C4-2B (cell line): Measurements from ENCODE around the gene PRKAG3.

Source experiments
- ZFX ChIP-seq: fragments of 450-650 bp; IDR thresholded peaks from 2 replicates; pipeline ENCODE4 v1.6.1; 2017
- TF ChIP-seq, protein P1 (sequence below): fragments of 450-650 bp; conservative IDR thresholded peaks from 2 replicates; pipeline ENCODE4 v1.5.1; 2017; ENCODE audit warnings: mild to moderate bottlenecking

DNA sequence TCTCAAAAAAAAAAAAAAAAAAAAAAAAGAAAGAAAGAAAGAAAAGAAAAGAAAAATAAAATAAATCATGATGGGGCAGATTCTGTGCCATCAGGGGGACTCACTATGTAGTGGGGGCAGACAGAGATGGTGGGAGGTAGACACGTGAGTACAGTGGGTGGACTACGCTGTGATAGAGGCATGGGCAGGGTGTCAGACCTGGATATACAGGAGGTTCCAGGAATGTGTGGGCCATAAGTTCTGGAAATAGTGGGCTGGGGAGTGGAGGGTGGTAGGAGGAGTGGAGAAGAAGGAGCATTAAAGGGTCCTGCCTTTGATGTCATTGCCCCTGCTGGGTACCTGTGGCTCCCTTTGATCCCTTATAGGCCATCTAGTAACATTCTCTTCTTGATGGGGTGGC, 19.2 kb upstream of the PRKAG3 start:
- TF ChIP-seq, protein P1, sequence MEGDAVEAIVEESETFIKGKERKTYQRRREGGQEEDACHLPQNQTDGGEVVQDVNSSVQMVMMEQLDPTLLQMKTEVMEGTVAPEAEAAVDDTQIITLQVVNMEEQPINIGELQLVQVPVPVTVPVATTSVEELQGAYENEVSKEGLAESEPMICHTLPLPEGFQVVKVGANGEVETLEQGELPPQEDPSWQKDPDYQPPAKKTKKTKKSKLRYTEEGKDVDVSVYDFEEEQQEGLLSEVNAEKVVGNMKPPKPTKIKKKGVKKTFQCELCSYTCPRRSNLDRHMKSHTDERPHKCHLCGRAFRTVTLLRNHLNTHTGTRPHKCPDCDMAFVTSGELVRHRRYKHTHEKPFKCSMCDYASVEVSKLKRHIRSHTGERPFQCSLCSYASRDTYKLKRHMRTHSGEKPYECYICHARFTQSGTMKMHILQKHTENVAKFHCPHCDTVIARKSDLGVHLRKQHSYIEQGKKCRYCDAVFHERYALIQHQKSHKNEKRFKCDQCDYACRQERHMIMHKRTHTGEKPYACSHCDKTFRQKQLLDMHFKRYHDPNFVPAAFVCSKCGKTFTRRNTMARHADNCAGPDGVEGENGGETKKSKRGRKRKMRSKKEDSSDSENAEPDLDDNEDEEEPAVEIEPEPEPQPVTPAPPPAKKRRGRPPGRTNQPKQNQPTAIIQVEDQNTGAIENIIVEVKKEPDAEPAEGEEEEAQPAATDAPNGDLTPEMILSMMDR, result no peak
- no peak for TF ChIP-seq ZFX
